Astrocyte (in vitro differentiated cells and primary cell): ENCODE data around the gene NRDC. TPM values are rescaled to one million over a fixed set of nuclear protein-coding genes. Genes with fewer than 3 reads are reported as not detected.
A peak's percentile ranks its signal among the peaks of the same experiment; 100 is the strongest.

ENCODE experiments used
- DNase-seq: peaks from one replicate; pipeline ENCODE4 v3.0.0-alpha.2; 2010; ENCODE audit warnings: low read depth
- FAIRE-seq: peaks from 2 replicates; lab custom pipeline; 2011; peaks lifted over from hg19 to GRCh38; lab: Jason Lieb, UNC
- H2AFZ ChIP-seq: 2 replicates; pipeline ENCODE4 v1.6.0; 2012; ENCODE audit warnings: low read depth, low read length, inconsistent platforms
- H3K27ac ChIP-seq: 2 replicates; pipeline ENCODE4 v1.5.1; 2011; ENCODE audit warnings: low read depth, low read length, inconsistent platforms
- H3K27me3 ChIP-seq: 2 replicates; pipeline ENCODE4 v1.6.0; 2011; ENCODE audit warnings: low read length, inconsistent platforms; ENCODE audit not compliant: insufficient read depth
- H3K36me3 ChIP-seq: 2 replicates; pipeline ENCODE4 v1.5.1; 2011; ENCODE audit warnings: low read length, inconsistent platforms; ENCODE audit not compliant: insufficient read depth
- H3K4me1 ChIP-seq: 2 replicates; pipeline ENCODE4 v1.5.1; 2011; ENCODE audit warnings: low read length, inconsistent platforms; ENCODE audit not compliant: insufficient read depth
- H3K4me2 ChIP-seq: 2 replicates; pipeline ENCODE4 v1.6.0; 2012; ENCODE audit warnings: low read length, inconsistent platforms
- H3K4me3 ChIP-seq: 2 replicates; pipeline ENCODE4 v1.5.1; 2011; ENCODE audit warnings: low read depth, mild to moderate bottlenecking, low read length, inconsistent platforms; ENCODE audit not compliant: insufficient read depth
- H3K79me2 ChIP-seq: 2 replicates; pipeline ENCODE4 v1.6.0; 2012; ENCODE audit warnings: mild to moderate bottlenecking, low read length, inconsistent platforms; ENCODE audit not compliant: insufficient read depth
- H3K9ac ChIP-seq: 2 replicates; pipeline ENCODE4 v1.6.0; 2012; ENCODE audit warnings: mild to moderate bottlenecking, low read length, inconsistent platforms
- H3K9me3 ChIP-seq: 2 replicates; pipeline ENCODE4 v1.5.1; 2012; ENCODE audit warnings: low read depth, mild to moderate bottlenecking, low read length, inconsistent platforms; ENCODE audit not compliant: insufficient read depth
- H4K20me1 ChIP-seq: 2 replicates; pipeline ENCODE4 v1.6.0; 2012; ENCODE audit warnings: low read length, inconsistent platforms; ENCODE audit not compliant: insufficient read depth
- H3K27ac Mint-ChIP-seq: one replicate; pipeline ENCODE4 v1.8.0; 2021; ENCODE audit warnings: mild to moderate bottlenecking, mixed read lengths; ENCODE audit not compliant: unreplicated experiment
- H3K27me3 Mint-ChIP-seq: one replicate; pipeline ENCODE4 v1.8.0; 2021; ENCODE audit warnings: low read depth, mixed read lengths; ENCODE audit not compliant: unreplicated experiment
- H3K36me3 Mint-ChIP-seq: one replicate; pipeline ENCODE4 v1.8.0; 2021; ENCODE audit warnings: low read depth, mixed read lengths; ENCODE audit not compliant: unreplicated experiment
- H3K4me1 Mint-ChIP-seq: one replicate; pipeline ENCODE4 v1.8.0; 2021; ENCODE audit warnings: low read depth, mixed read lengths; ENCODE audit not compliant: unreplicated experiment
- H3K4me3 Mint-ChIP-seq: one replicate; pipeline ENCODE4 v1.8.0; 2021; ENCODE audit warnings: mild to moderate bottlenecking, moderate library complexity, mixed read lengths; ENCODE audit not compliant: unreplicated experiment
- H3K9me3 Mint-ChIP-seq: one replicate; pipeline ENCODE4 v1.8.0; 2021; ENCODE audit warnings: mild to moderate bottlenecking, mixed read lengths; ENCODE audit not compliant: unreplicated experiment
- CTCF ChIP-seq: IDR thresholded peaks from 2 replicates; pipeline ENCODE4 v1.5.1; 2011; ENCODE audit warnings: low read depth, mild to moderate bottlenecking, inconsistent platforms, low read length, moderate library complexity; ENCODE audit not compliant: insufficient read depth
- EZH2 ChIP-seq: IDR thresholded peaks from 2 replicates; pipeline ENCODE4 v1.6.1; 2012; ENCODE audit warnings: mild to moderate bottlenecking, low read length, inconsistent platforms; ENCODE audit not compliant: insufficient read depth
- total RNA-seq: library from RNA; stranded (reverse); gene quantifications from 2 replicates; pipeline ENCODE4 v1.2.1, GENCODE V29; 2021

Gene NRDC
- total RNA-seq, 1 donor from 2014 or later: 170 TPM

- no peaks in the 10 kb centered on the region for H3K9me3 ChIP-seq
- Mint-ChIP-seq H3K4me3 (no peak overlapping the region), H3K4me1 (peaks cover 7% of the 10 kb centered on the region), H3K36me3 (peaks cover 2% of the 10 kb centered on the region), H3K27me3 (no peaks in the 10 kb centered on the region), H3K27ac (no peak overlapping the region), H3K9me3 (peaks cover 6% of the 10 kb centered on the region)
- H2AFZ ChIP-seq: no peak overlapping the region
- FAIRE-seq (no peak), DNase-seq (no peak)
- H3K36me3 ChIP-seq: no peaks in the 10 kb centered on the region
- H3K79me2 ChIP-seq: no peaks in the 10 kb centered on the region
- no peak for TF ChIP-seq EZH2
- no peak for TF ChIP-seq CTCF
- no peak overlapping the region for H3K4me3 ChIP-seq
- no peaks in the 10 kb centered on the region for H4K20me1 ChIP-seq
- H3K4me1 ChIP-seq: peaks cover 4% of the 10 kb centered on the region
- H3K27me3 ChIP-seq: no peaks in the 10 kb centered on the region
- H3K9ac ChIP-seq: no peak overlapping the region
- no peak overlapping the region for H3K27ac ChIP-seq
- no peak overlapping the region for H3K4me2 ChIP-seq
These were observed 30.0 kb upstream of the NRDC start for GRCh38 chr1:51908499-51908898.

- Histone ChIP-seq H3K9me3 (no peaks in the 10 kb centered on the region), H3K36me3 (no peaks in the 10 kb centered on the region), H3K4me1 (peaks cover 4% of the 10 kb centered on the region), H3K4me3 (no peak overlapping the region), H3K27me3 (no peaks in the 10 kb centered on the region), H2AFZ (no peak overlapping the region), H3K79me2 (no peaks in the 10 kb centered on the region), H3K27ac (no peak overlapping the region), H4K20me1 (no peaks in the 10 kb centered on the region), H3K4me2 (no peak overlapping the region), H3K9ac (no peak overlapping the region)
- no peaks in the 10 kb centered on the region for H3K27me3 Mint-ChIP-seq
- peaks cover 2% of the 10 kb centered on the region for H3K36me3 Mint-ChIP-seq
- H3K27ac Mint-ChIP-seq: peak overlapping the region; percentile 81
- H3K9me3 Mint-ChIP-seq: peaks cover 6% of the 10 kb centered on the region
- DNase-seq: no peak
- TF ChIP-seq EZH2 (no peak), CTCF (no peak)
- FAIRE-seq: no peak
- no peak overlapping the region for H3K4me3 Mint-ChIP-seq
- peaks cover 7% of the 10 kb centered on the region for H3K4me1 Mint-ChIP-seq
These were observed 28.7 kb upstream of the NRDC start for GRCh38 chr1:51907079-51907702.

- Histone ChIP-seq H3K9ac (no peak overlapping the region), H3K4me3 (no peak overlapping the region), H3K27ac (no peak overlapping the region), H3K36me3 (no peaks in the 10 kb centered on the region), H2AFZ (no peak overlapping the region), H4K20me1 (no peaks in the 10 kb centered on the region), H3K9me3 (no peaks in the 10 kb centered on the region), H3K79me2 (no peaks in the 10 kb centered on the region), H3K4me1 (peaks cover 4% of the 10 kb centered on the region), H3K27me3 (no peaks in the 10 kb centered on the region), H3K4me2 (no peak overlapping the region)
- TF ChIP-seq CTCF: no peak
- no peak for TF ChIP-seq EZH2
- peak; percentile 46 for DNase-seq
- H3K36me3 Mint-ChIP-seq: peaks cover 2% of the 10 kb centered on the region
- H3K27ac Mint-ChIP-seq: peak overlapping the region; percentile 81
- FAIRE-seq: no peak
- peaks cover 7% of the 10 kb centered on the region for H3K4me1 Mint-ChIP-seq
- H3K9me3 Mint-ChIP-seq: peaks cover 6% of the 10 kb centered on the region
- no peaks in the 10 kb centered on the region for H3K27me3 Mint-ChIP-seq
- no peak overlapping the region for H3K4me3 Mint-ChIP-seq
These were observed 28.0 kb upstream of the NRDC start for GRCh38 chr1:51906306-51907078.
